Measurements from ENCODE around the gene MCM5.

The MCM5 gene

GRCh38 chr22:35400501-35400790, 506 bp downstream of the MCM5 start:
- peak in 1 of 56 donors; percentile 45 for DNase-seq

GRCh38 chr22:35401863-35402262, 1.9 kb downstream of the MCM5 start:
- DNase-seq = no peak

- DNase-seq = no peak
Measured at GRCh38 chr22:35403356-35403755, 3.4 kb downstream of the MCM5 start.

GRCh38 chr22:35404176-35404575, 4.2 kb downstream of the MCM5 start:
- no peak for DNase-seq

GRCh38 chr22:35406443-35406842, 6.5 kb downstream of the MCM5 start:
- no peak for DNase-seq

GRCh38 chr22:35407362-35407761, 7.4 kb downstream of the MCM5 start:
- DNase-seq = no peak

- peak in 28 of 56 donors; percentile 8 to 62 (median 28) for DNase-seq
Measured at GRCh38 chr22:35409783-35410662, 10.1 kb downstream of the MCM5 start.

GRCh38 chr22:35410663-35411034, 10.7 kb downstream of the MCM5 start:
- DNase-seq = no peak

- peak in 2 of 56 donors; percentile 20 to 26 for DNase-seq
Measured at GRCh38 chr22:35411102-35411501, 11.2 kb downstream of the MCM5 start.

GRCh38 chr22:35413624-35414023, 13.7 kb downstream of the MCM5 start:
- no peak for DNase-seq

GRCh38 chr22:35417606-35418005, 17.7 kb downstream of the MCM5 start:
- no peak for DNase-seq

- DNase-seq = no peak
Measured at GRCh38 chr22:35418088-35418487, 18.1 kb downstream of the MCM5 start.

GRCh38 chr22:35418731-35419130, 18.8 kb downstream of the MCM5 start:
- no peak for DNase-seq

- no peak for DNase-seq
Measured at GRCh38 chr22:35419756-35420155, 19.8 kb downstream of the MCM5 start.

- no peak for DNase-seq
Measured at GRCh38 chr22:35421121-35421520, 21.2 kb downstream of the MCM5 start.

- DNase-seq = no peak
Measured at GRCh38 chr22:35422145-35422544, 22.2 kb downstream of the MCM5 start.

GRCh38 chr22:35422936-35423335, 23.0 kb downstream of the MCM5 start:
- no peak for DNase-seq

- no peak for DNase-seq
Measured at GRCh38 chr22:35424081-35424480, 24.1 kb downstream of the MCM5 start.

GRCh38 chr22:35424761-35425160, 24.8 kb downstream of the MCM5 start:
- no peak for DNase-seq

GRCh38 chr22:35425546-35425945, 25.6 kb downstream of the MCM5 start:
- DNase-seq = no peak

GRCh38 chr22:35425971-35426800, 26.2 kb downstream of the MCM5 start:
- DNase-seq = no peak

GRCh38 chr22:35426801-35427140, 26.8 kb downstream of the MCM5 start:
- DNase-seq = no peak

GRCh38 chr22:35430897-35431322, 31.0 kb downstream of the MCM5 start:
- peak in 54 of 56 donors; percentile 23 to 85 (median 64) for DNase-seq

All from amygdala (tissue), 56 donors.